HG03469 (cell line): ENCODE measurements around the gene IL17RB.
A peak's percentile ranks its signal among the peaks of the same experiment; 100 is the strongest.

ENCODE experiments used
- ATAC-seq: cut with Tn5 transposase; IDR thresholded peaks from one replicate; pipeline ENCODE4 v1.9.1; 2021; ENCODE audit warnings: mild to moderate bottlenecking, moderate library complexity, moderate number of reproducible peaks; ENCODE audit not compliant: unreplicated experiment

The IL17RB gene

GRCh38 chr3:53858096-53858741 is 11.9 kb downstream of the IL17RB start:
- ATAC-seq, result no peak

- ATAC-seq, result no peak
Measured at GRCh38 chr3:53859178-53859577, 12.8 kb downstream of the IL17RB start.

- no peak for ATAC-seq
Measured at GRCh38 chr3:53860196-53860595, 13.8 kb downstream of the IL17RB start.

- no peak for ATAC-seq
Measured at GRCh38 chr3:53862241-53862640, 15.9 kb downstream of the IL17RB start.

GRCh38 chr3:53863145-53863544 is 16.8 kb downstream of the IL17RB start:
- ATAC-seq, result no peak

- no peak for ATAC-seq
Measured at GRCh38 chr3:53865732-53866499, 19.5 kb downstream of the IL17RB start.

GRCh38 chr3:53880396-53881345 is 34.3 kb downstream of the IL17RB start:
- no peak for ATAC-seq

GRCh38 chr3:53881691-53882593 is 35.6 kb downstream of the IL17RB start, which contains the start of gene ACTR8:
ACTR8 (minus strand) TSS chr3:53882152; CDS start chr3:53882101, 51 bp downstream.
- ATAC-seq, result peak; percentile 56

- no peak for ATAC-seq
Measured at GRCh38 chr3:53883008-53883407, 36.6 kb downstream of the IL17RB start.

GRCh38 chr3:53884623-53885022 is 38.3 kb downstream of the IL17RB start:
- ATAC-seq, result no peak

- no peak for ATAC-seq
Measured at GRCh38 chr3:53885239-53885638, 38.9 kb downstream of the IL17RB start.

GRCh38 chr3:53887446-53887845 is 41.1 kb downstream of the IL17RB start:
- no peak for ATAC-seq

- no peak for ATAC-seq
Measured at GRCh38 chr3:53888232-53888631, 41.9 kb downstream of the IL17RB start.

GRCh38 chr3:53890726-53891475 is 44.5 kb downstream of the IL17RB start:
- no peak for ATAC-seq

GRCh38 chr3:53891497-53892285 is 45.3 kb downstream of the IL17RB start, which contains the start of gene SELENOK:
SELENOK (minus strand) TSS chr3:53891859.
- peak; percentile 92 for ATAC-seq

- no peak for ATAC-seq
Measured at GRCh38 chr3:53892286-53892637, 45.9 kb downstream of the IL17RB start.

GRCh38 chr3:53899750-53900149 is 53.4 kb downstream of the IL17RB start:
- ATAC-seq, result no peak

- no peak for ATAC-seq
Measured at GRCh38 chr3:53900666-53901331, 54.4 kb downstream of the IL17RB start.
